A549 (cell line): ENCODE results near the gene MRPS5.

Experiments
- CHD4 ChIP-seq: fragments of 200-600 bp; sonication (generic); IDR thresholded peaks from 2 replicates; pipeline ENCODE4 v1.6.1; 2016; ENCODE audit warnings: antibody characterized with exemption, mild to moderate bottlenecking, borderline replicate concordance
- CTCF ChIP-seq: fragments of >200 bp; sonication (Bioruptor Twin); formaldehyde crosslinking; IDR thresholded peaks from 3 replicates; pipeline ENCODE4 v1.5.1; 2016
- MYC ChIP-seq: IDR thresholded peaks from 2 replicates; pipeline ENCODE4 v1.6.1; 2012; ENCODE audit warnings: mild to moderate bottlenecking, inconsistent platforms, low read length, improper control_type of control experiment, borderline replicate concordance
- RAD21 ChIP-seq, 2 experiments: fragments of >200 bp in 1 of 2; sonication (Bioruptor Twin) in 1 of 2; formaldehyde crosslinking in 1 of 2; IDR thresholded peaks in 1 of 2; conservative IDR thresholded peaks in 1 of 2; 2 replicates in 1 of 2; 3 replicates in 1 of 2; pipeline ENCODE4 v1.6.1; 2012 to 2018; ENCODE audit warnings: inconsistent platforms in 1 of 2
- REST ChIP-seq: fragments of 200-600 bp; sonication (generic); IDR thresholded peaks from 2 replicates; pipeline ENCODE4 v1.6.1; 2016; ENCODE audit warnings: antibody characterized with exemption, mild to moderate bottlenecking, moderate library complexity
- RFX5 ChIP-seq: fragments of 450-650 bp; IDR thresholded peaks from 2 replicates; pipeline ENCODE4 v1.7.1; 2014; ENCODE audit warnings: antibody characterized with exemption, mild to moderate bottlenecking, moderate library complexity
- SMC3 ChIP-seq: fragments of >200 bp; sonication (Bioruptor Twin); formaldehyde crosslinking; IDR thresholded peaks from 3 replicates; pipeline ENCODE4 v1.6.1; 2018; ENCODE audit warnings: inconsistent platforms

DNA sequence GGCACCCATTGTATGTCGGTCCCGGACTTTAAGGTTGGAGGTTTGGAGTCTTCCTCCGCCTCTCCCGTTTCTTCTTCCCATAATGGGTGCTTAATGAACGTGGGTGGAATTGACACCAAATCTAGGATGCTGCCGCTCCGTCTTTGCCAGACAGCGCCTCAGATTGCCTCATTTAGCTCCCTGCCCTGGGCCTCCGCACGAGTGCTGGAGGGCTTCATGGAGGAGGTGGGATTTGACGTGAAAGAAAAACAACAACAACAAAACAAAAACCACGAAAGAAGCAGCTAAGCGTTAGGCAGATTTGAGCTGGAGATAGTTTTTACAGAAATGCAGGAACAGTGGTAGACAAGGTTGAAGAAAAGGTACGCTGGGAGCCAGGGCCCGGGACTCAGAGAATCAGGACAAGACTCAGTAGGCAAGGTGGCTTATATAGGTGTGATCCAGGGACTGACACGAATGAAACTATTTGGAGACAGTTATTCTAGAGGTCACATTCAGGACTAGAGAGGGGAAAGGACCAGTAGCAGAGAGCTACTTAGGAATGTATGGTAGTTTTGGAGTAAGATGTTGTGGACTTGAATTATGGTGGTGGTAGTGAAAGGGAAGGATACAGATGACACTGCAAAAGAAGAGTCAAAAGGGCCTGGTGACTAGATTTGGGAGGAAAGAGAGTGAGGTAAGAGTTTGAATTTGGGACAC is 44.6 kb upstream of the MRPS5 start:
- TF ChIP-seq MYC (no peak), RFX5 (no peak), CTCF (no peak), REST (no peak), RAD21 (conservative IDR thresholded peaks at IDR 0.05 in 1 of 2, IDR thresholded peaks at IDR 0.05 in 1 of 2) (no peak), CHD4 (no peak), SMC3 (no peak)
